Measurements from ENCODE around the gene ERICH6B. TPM values are rescaled to one million over a fixed set of nuclear protein-coding genes. Genes with fewer than 3 reads are reported as not detected.

The ERICH6B gene
- total and polyA plus RNA-seq, 10 of the 15 experiments (the other 5 are each of a cell fraction or from before 2014, with no cell fraction given), result 0.27 to 0.75 (median 0.33) TPM; not detected in 7

DNA sequence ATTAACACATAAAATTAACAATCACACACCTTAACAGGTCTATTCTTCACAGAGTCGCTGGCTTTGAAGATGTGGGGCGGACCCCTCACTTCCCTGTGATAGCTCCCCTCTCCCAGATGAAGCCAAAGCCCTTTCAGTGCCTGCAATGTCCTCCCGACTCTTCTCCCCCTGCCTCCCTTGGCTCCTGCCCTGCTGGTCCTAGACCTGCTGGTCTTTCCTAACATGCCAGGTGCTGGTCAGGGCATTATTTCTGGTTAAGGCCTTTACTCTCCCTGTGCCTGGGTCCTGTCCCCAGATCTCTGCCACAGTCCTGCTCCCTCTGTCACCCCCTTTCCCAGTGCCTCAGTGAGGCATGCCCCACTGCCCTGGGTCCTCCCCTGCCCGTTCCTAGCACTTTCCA, 12.2 kb downstream of the ERICH6B start:
- no TSS peak for BruUV-seq (replicated peaks)
- H3K9ac ChIP-seq (ENCODE audit: control insufficient read depth, insufficient read depth, low read length), result no peak overlapping the region
- no peak overlapping the region for H3K4me2 ChIP-seq (ENCODE audit: control insufficient read depth, insufficient read depth)
- ChIA-PET RAD21 (ENCODE audit: unreplicated experiment) (no interaction called here), SMC1A (ENCODE audit: uncharacterized antibody, unreplicated experiment) (interaction anchor here (1.1 kb wide), 1 partner anchor 24 kb away, joined by 3 read pairs; no protein-coding TSS in a partner anchor), POLR2A (no interaction called here), CTCF (interaction anchor here (0.6 kb wide), 1 partner anchor 205 kb away, joined by 4 read pairs; no protein-coding TSS in a partner anchor)
- H3K4me1 ChIP-seq (ENCODE audit: control insufficient read depth, insufficient read depth, low read length), result no peaks in the 10 kb centered on the region
- in situ Hi-C loops (cut with MboI) (no loop called here), intact Hi-C loops (cut with micrococcal nuclease; ENCODE audit: unreplicated experiment) (no loop called here)
- peaks cover 0 to 2% of the 10 kb centered on the region in 2 experiments; a peak in 2 of 4 replicates for H3K27me3 ChIP-seq (replicated peaks in 1 of 2; ENCODE audit: control insufficient read depth in 2 of 2, insufficient read depth in 2 of 2, low read length in 1 of 2)
- no peaks in the 10 kb centered on the region for H3K9me3 ChIP-seq (replicated peaks; ENCODE audit: control insufficient read depth, insufficient read depth, low read length)
- no peak overlapping the region for H3K27ac ChIP-seq (ENCODE audit: control insufficient read depth, insufficient read depth)
- no peaks in the 10 kb centered on the region for H3K79me2 ChIP-seq (ENCODE audit: control insufficient read depth, insufficient read depth, low read length)
- no peak overlapping the region for H3K4me3 ChIP-seq
- ATAC-seq (no peak), FAIRE-seq (no peak), DNase-seq (ENCODE audit: low read depth, low spot score) (no peak)
- H2AFZ ChIP-seq (ENCODE audit: control insufficient read depth, low read depth, low read length), result no peak overlapping the region
- 19% methylated on average over 4 of the region's 4 CpGs for WGBS (ENCODE audit: insufficient coverage, insufficient replicate concordance, low lambda C conversion rate, missing lambda C conversion rate)
- H3K36me3 ChIP-seq (ENCODE audit: control insufficient read depth in 2 of 2, insufficient read depth in 2 of 2, low read length in 1 of 2), result no peaks in the 10 kb centered on the region
- no peaks in the 10 kb centered on the region for H4K20me1 ChIP-seq (ENCODE audit: control insufficient read depth, insufficient read depth)
- TF ChIP-seq BHLHE40 (IDR thresholded peaks at IDR 0.05; ENCODE audit: borderline replicate concordance in 1 of 2, low read depth in 2 of 2, low read length in 1 of 2) (no peak), ZNF207 (IDR thresholded peaks at IDR 0.05; ENCODE audit: borderline replicate concordance) (no peak), CHD2 (IDR thresholded peaks at IDR 0.05; ENCODE audit: borderline replicate concordance, low read depth, low read length) (no peak), TCF12 (IDR thresholded peaks at IDR 0.05; ENCODE audit: low read depth, low read length) (no peak), PAX5 (IDR thresholded peaks at IDR 0.05; ENCODE audit: borderline replicate concordance, low read depth, low read length) (no peak), RB1 (IDR thresholded peaks at IDR 0.05; ENCODE audit: borderline replicate concordance) (no peak)
- TF ChIP-seq, protein P1, sequence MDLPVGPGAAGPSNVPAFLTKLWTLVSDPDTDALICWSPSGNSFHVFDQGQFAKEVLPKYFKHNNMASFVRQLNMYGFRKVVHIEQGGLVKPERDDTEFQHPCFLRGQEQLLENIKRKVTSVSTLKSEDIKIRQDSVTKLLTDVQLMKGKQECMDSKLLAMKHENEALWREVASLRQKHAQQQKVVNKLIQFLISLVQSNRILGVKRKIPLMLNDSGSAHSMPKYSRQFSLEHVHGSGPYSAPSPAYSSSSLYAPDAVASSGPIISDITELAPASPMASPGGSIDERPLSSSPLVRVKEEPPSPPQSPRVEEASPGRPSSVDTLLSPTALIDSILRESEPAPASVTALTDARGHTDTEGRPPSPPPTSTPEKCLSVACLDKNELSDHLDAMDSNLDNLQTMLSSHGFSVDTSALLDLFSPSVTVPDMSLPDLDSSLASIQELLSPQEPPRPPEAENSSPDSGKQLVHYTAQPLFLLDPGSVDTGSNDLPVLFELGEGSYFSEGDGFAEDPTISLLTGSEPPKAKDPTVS (IDR thresholded peaks at IDR 0.05; ENCODE audit: low read depth, low read length), result no peak
